Mesendoderm (in vitro differentiated cells): ENCODE measurements around the gene LRRK2.

ENCODE experiments used
- DNase-seq: peaks from one replicate; pipeline ENCODE4 v3.0.0; 2013
- H2AK5ac ChIP-seq: 2 replicates; pipeline ENCODE4 v1.6.1; 2013; ENCODE audit warnings: low read length, inconsistent platforms
- H2BK120ac ChIP-seq: 2 replicates; pipeline ENCODE4 v1.6.1; 2013; ENCODE audit warnings: low read depth, mild to moderate bottlenecking, low read length, moderate library complexity, mixed read lengths
- H2BK15ac ChIP-seq: replicated peaks from 2 replicates; pipeline ENCODE4 v1.6.1; 2013; ENCODE audit warnings: low read depth, mild to moderate bottlenecking, moderate library complexity
- H2BK5ac ChIP-seq: 2 replicates; pipeline ENCODE4 v1.6.1; 2013; ENCODE audit warnings: low read length, inconsistent platforms
- H3K18ac ChIP-seq: 2 replicates; pipeline ENCODE4 v1.6.1; 2013; ENCODE audit warnings: mild to moderate bottlenecking, low read length, mixed read lengths
- H3K23ac ChIP-seq: one replicate; pipeline ENCODE4 v1.6.1; 2013; ENCODE audit warnings: low read length
- H3K27ac ChIP-seq: 2 replicates; pipeline ENCODE4 v1.5.1; 2013; ENCODE audit warnings: low read depth, mild to moderate bottlenecking, inconsistent platforms, low read length, moderate library complexity
- H3K27me3 ChIP-seq: 2 replicates; pipeline ENCODE4 v1.6.1; 2013; ENCODE audit warnings: low read length, control low read depth, mild to moderate bottlenecking, inconsistent platforms; ENCODE audit not compliant: insufficient read depth, poor library complexity
- H3K36me3 ChIP-seq: 2 replicates; pipeline ENCODE4 v1.6.1; 2013; ENCODE audit warnings: low read length, inconsistent platforms; ENCODE audit not compliant: control insufficient read depth, insufficient read depth
- H3K4ac ChIP-seq: one replicate; pipeline ENCODE4 v1.6.1; 2013; ENCODE audit warnings: low read depth, mild to moderate bottlenecking, low read length, moderate library complexity
- H3K4me1 ChIP-seq: 2 replicates; pipeline ENCODE4 v1.6.1; 2013; ENCODE audit warnings: low read depth, low read length, inconsistent platforms; ENCODE audit not compliant: control insufficient read depth
- H3K4me2 ChIP-seq: 2 replicates; pipeline ENCODE4 v1.6.1; 2013; ENCODE audit warnings: low read length
- H3K4me3 ChIP-seq: 2 replicates; pipeline ENCODE4 v1.5.1; 2013; ENCODE audit warnings: mild to moderate bottlenecking, low read length
- H3K56ac ChIP-seq: one replicate; pipeline ENCODE4 v1.6.1; 2013; ENCODE audit warnings: low read length
- H3K79me1 ChIP-seq: 2 replicates; pipeline ENCODE4 v1.6.1; 2013; ENCODE audit warnings: low read length, inconsistent platforms
- H3K79me2 ChIP-seq: 2 replicates; pipeline ENCODE4 v1.6.1; 2013; ENCODE audit warnings: mild to moderate bottlenecking, low read length; ENCODE audit not compliant: control insufficient read depth, insufficient read depth
- H3K9ac ChIP-seq: 2 replicates; pipeline ENCODE4 v1.6.1; 2013; ENCODE audit warnings: low read length, inconsistent platforms
- H4K5ac ChIP-seq: one replicate; pipeline ENCODE4 v1.6.1; 2013; ENCODE audit warnings: low read length
- H4K8ac ChIP-seq: one replicate; pipeline ENCODE4 v1.6.1; 2013; ENCODE audit warnings: low read depth, mild to moderate bottlenecking, control low read depth, low read length, moderate library complexity
- WGBS: extraction: QIAGEN DNeasy Blood & Tissue Kit; methylation state at CpG from one replicate; pipeline ENCODE4 v1.1.7; 2013; ENCODE audit warnings: low lambda C conversion rate, missing lambda C conversion rate; ENCODE audit not compliant: insufficient coverage; ENCODE audit errors: extremely low coverage; 5-methylcytosine and 5-hydroxymethylcytosine counted together

The LRRK2 gene

DNA sequence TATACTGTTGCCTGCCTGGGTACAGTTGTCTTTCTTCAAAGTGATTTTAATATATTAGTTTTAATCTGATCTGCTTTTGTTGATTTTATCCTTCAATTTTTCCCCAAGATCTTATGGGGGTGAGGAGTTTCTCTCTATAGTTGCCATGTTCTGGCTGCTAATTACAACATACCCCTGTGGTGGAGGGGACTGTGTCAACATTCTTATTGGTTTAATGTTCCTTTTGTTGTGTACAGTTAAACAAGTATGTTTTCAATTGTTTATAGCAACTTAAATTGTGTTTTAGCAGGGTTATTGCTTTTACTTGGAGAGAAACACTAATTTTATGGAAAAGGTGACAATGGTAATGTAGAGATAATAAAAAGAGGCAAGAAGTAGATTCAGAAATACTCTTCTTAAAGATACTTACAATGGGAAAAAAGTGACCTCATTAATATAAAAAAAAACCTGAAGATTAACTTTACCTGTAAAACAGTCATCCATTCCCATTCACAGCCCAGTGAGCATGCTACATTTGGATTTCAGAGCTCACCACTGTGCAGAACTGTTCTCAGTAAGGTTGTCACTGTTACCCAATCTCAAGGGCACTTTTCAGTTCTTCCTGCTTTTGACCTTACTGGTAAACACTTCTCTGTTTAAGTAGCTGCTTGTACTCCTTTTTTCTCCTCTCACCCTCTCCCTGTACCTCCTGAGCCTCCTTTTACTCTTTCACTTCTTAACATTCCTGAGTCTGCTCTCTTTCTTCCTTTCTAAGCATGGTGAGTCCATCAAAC lies 8.1 kb upstream of the LRRK2 start:
- Histone ChIP-seq H3K79me2 (no peaks in the 10 kb centered on the region), H2BK15ac (no peak overlapping the region), H4K8ac (no peak overlapping the region), H3K56ac (no peak overlapping the region), H2BK120ac (no peak overlapping the region), H2BK5ac (no peak overlapping the region), H3K36me3 (no peaks in the 10 kb centered on the region), H3K27ac (no peak overlapping the region), H3K4me1 (no peaks in the 10 kb centered on the region), H3K9ac (no peak overlapping the region), H2AK5ac (no peak overlapping the region), H3K79me1 (no peaks in the 10 kb centered on the region), H3K27me3 (no peaks in the 10 kb centered on the region), H3K4me3 (no peak overlapping the region), H3K23ac (no peak overlapping the region), H3K18ac (no peak overlapping the region), H4K5ac (no peak overlapping the region), H3K4ac (no peak overlapping the region), H3K4me2 (no peak overlapping the region)
- no peak for DNase-seq

- H4K8ac ChIP-seq = no peak overlapping the region
- no peak overlapping the region for H3K56ac ChIP-seq
- H3K27ac ChIP-seq = no peak overlapping the region
- no peak overlapping the region for H4K5ac ChIP-seq
- no peak overlapping the region for H3K23ac ChIP-seq
- no peak overlapping the region for H3K18ac ChIP-seq
- H3K4me1 ChIP-seq = no peaks in the 10 kb centered on the region
- no peak overlapping the region for H3K4me3 ChIP-seq
- H2AK5ac ChIP-seq = no peak overlapping the region
- no peak overlapping the region for H3K4ac ChIP-seq
- no peak for DNase-seq
- peaks cover 3% of the 10 kb centered on the region for H3K27me3 ChIP-seq
- no peak overlapping the region for H2BK120ac ChIP-seq
- no peaks in the 10 kb centered on the region for H3K36me3 ChIP-seq
- no peak overlapping the region for H2BK15ac ChIP-seq
- no peak overlapping the region for H3K4me2 ChIP-seq
- H3K9ac ChIP-seq = no peak overlapping the region
- no peaks in the 10 kb centered on the region for H3K79me2 ChIP-seq
- no peaks in the 10 kb centered on the region for H3K79me1 ChIP-seq
- no peak overlapping the region for H2BK5ac ChIP-seq
Observed at GRCh38 chr12:40219760-40220159, 5.0 kb upstream of the LRRK2 start.

DNA sequence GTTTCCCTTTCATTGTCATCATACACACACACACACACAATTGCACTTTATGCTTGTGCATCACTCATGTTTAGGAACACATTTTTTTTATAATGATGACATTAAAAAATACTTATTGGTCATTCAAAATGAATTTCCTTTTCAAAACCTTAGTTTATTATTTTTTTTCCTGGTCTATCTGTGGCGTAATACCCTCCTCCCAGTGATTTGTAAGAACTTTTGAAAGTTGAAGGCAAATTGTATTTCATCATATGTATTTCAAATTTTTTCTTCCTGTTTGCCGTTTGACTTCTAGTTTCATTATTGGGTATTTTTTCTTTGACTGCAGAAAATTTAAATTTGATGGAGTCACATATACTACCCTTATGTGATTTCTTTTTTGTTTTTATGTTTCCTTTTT lies 2.5 kb upstream of the LRRK2 start:
- H3K79me2 ChIP-seq = no peaks in the 10 kb centered on the region
- no peak overlapping the region for H2BK15ac ChIP-seq
- H3K56ac ChIP-seq = no peak overlapping the region
- no peak overlapping the region for H3K4me3 ChIP-seq
- H3K4me1 ChIP-seq = no peaks in the 10 kb centered on the region
- H3K27me3 ChIP-seq = peaks cover 3% of the 10 kb centered on the region
- no peak overlapping the region for H4K5ac ChIP-seq
- H3K4me2 ChIP-seq = no peak overlapping the region
- no peaks in the 10 kb centered on the region for H3K36me3 ChIP-seq
- H2AK5ac ChIP-seq = no peak overlapping the region
- no peak overlapping the region for H2BK5ac ChIP-seq
- H3K27ac ChIP-seq = no peak overlapping the region
- DNase-seq = no peak
- H3K79me1 ChIP-seq = no peaks in the 10 kb centered on the region
- H3K18ac ChIP-seq = no peak overlapping the region
- no peak overlapping the region for H3K4ac ChIP-seq
- no peak overlapping the region for H2BK120ac ChIP-seq
- no CpG with 5 or more reads among the region's 2 CpGs for WGBS
- no peak overlapping the region for H4K8ac ChIP-seq
- H3K9ac ChIP-seq = no peak overlapping the region
- no peak overlapping the region for H3K23ac ChIP-seq

- Histone ChIP-seq H3K4ac (no peak overlapping the region), H3K27ac (no peak overlapping the region), H2BK5ac (no peak overlapping the region), H3K9ac (no peak overlapping the region), H3K4me1 (no peaks in the 10 kb centered on the region), H2BK120ac (no peak overlapping the region), H4K8ac (no peak overlapping the region), H3K36me3 (no peaks in the 10 kb centered on the region), H2AK5ac (no peak overlapping the region), H3K4me2 (no peak overlapping the region), H3K79me1 (no peaks in the 10 kb centered on the region), H3K18ac (no peak overlapping the region), H2BK15ac (no peak overlapping the region), H3K56ac (no peak overlapping the region), H3K23ac (no peak overlapping the region), H3K79me2 (no peaks in the 10 kb centered on the region), H3K4me3 (no peak overlapping the region), H4K5ac (no peak overlapping the region), H3K27me3 (peaks cover 3% of the 10 kb centered on the region)
- no peak for DNase-seq
Observed at GRCh38 chr12:40223646-40224045, 1.2 kb upstream of the LRRK2 start.

DNA sequence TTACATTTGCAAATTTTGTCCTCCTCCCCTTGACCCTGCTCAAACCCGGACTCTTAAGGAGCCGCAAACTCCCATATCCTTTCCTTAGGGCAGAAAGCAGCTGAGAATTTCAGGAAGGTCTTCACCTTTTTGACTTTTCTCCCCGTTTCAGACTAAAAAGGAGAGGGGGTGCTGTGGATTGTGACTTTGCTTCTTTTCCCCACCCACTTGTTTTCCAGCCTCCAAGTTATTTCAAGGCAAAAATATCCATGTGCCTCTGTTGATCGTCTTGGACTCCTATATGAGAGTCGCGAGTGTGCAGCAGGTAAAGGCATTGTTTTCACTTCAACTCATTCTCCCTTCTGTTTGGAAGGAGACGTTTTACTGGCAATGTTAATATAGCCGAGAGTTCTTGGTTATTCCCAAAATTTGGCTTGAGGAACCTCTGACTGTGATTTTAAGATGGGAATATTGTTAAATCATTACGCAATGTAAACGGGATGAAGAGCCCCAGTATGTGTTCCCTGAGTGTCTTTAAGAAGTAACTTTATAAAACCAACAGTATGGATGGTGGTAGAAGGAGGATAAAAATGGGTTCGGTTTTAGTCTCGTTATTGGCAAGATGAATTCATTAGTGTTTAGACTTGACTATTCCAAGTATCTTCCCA lies 663 bp downstream of the LRRK2 start:
- H4K8ac ChIP-seq = no peak overlapping the region
- DNase-seq = no peak

More for the DNA sequence above, 663 bp downstream of the LRRK2 start:
- no peak overlapping the region for H2BK15ac ChIP-seq
- no peak overlapping the region for H3K27ac ChIP-seq
- no peak overlapping the region for H3K23ac ChIP-seq
- no peak overlapping the region for H2BK5ac ChIP-seq
- H3K4me2 ChIP-seq = no peak overlapping the region
- no peak overlapping the region for H3K4ac ChIP-seq
- no peak overlapping the region for H4K5ac ChIP-seq
- no CpG with 5 or more reads among the region's 12 CpGs for WGBS
- no peak overlapping the region for H2BK120ac ChIP-seq
- no peaks in the 10 kb centered on the region for H3K36me3 ChIP-seq
- no peaks in the 10 kb centered on the region for H3K79me2 ChIP-seq
- no peak overlapping the region for H3K56ac ChIP-seq
- H3K9ac ChIP-seq = no peak overlapping the region
- no peaks in the 10 kb centered on the region for H3K79me1 ChIP-seq
- no peak overlapping the region for H3K18ac ChIP-seq
- no peaks in the 10 kb centered on the region for H3K4me1 ChIP-seq
- H3K4me3 ChIP-seq = no peak overlapping the region
- H2AK5ac ChIP-seq = no peak overlapping the region
- peaks cover 3% of the 10 kb centered on the region for H3K27me3 ChIP-seq
